ENCODE results near the gene ZXDA.
"Not testable (repeated sequence)": the region's sequence is repeated elsewhere in the genome, so short reads cannot be mapped to it uniquely, and the experiment has no call there.

Gene ZXDA

GRCh38 chrX:57910287-57910912, at the start of gene ZXDA:
Gene ZXDA (minus strand): TSS chrX:57910458. CDS start chrX:57910420, 38 bp downstream.
- DNase-seq (ENCODE audit: low spot score): not testable (repeated sequence)

GRCh38 chrX:57952320-57952678, 42.0 kb upstream of the ZXDA start:
- DNase-seq (ENCODE audit: low spot score): no peak

GRCh38 chrX:57951666-57952319, 41.5 kb upstream of the ZXDA start:
- no peak for DNase-seq (ENCODE audit: low spot score)

GRCh38 chrX:57933321-57933720, 23.1 kb upstream of the ZXDA start:
- no peak for DNase-seq (ENCODE audit: low spot score)

GRCh38 chrX:57932266-57932665, 22.0 kb upstream of the ZXDA start:
- no peak for DNase-seq (ENCODE audit: low spot score)

GRCh38 chrX:57930051-57930450, 19.8 kb upstream of the ZXDA start:
- no peak for DNase-seq (ENCODE audit: low spot score)

GRCh38 chrX:57929373-57929772, 19.1 kb upstream of the ZXDA start:
- no peak for DNase-seq (ENCODE audit: low spot score)

- no peak for DNase-seq (ENCODE audit: low spot score)
These were observed 15.5 kb upstream of the ZXDA start for GRCh38 chrX:57925806-57926205.

- DNase-seq (ENCODE audit: low spot score): no peak
These were observed 8.6 kb upstream of the ZXDA start for GRCh38 chrX:57918750-57919436.

GRCh38 chrX:57915680-57916079, 5.4 kb upstream of the ZXDA start:
- no peak for DNase-seq (ENCODE audit: low spot score)

GRCh38 chrX:57909595-57910286, 517 bp downstream of the ZXDA start:
- not testable (repeated sequence) for DNase-seq (ENCODE audit: low spot score)

GRCh38 chrX:57908972-57909594, 1.2 kb downstream of the ZXDA start:
- DNase-seq (ENCODE audit: low spot score): not testable (repeated sequence)

GRCh38 chrX:57906790-57907189, 3.5 kb downstream of the ZXDA start:
- no peak for DNase-seq (ENCODE audit: low spot score)

GRCh38 chrX:57905141-57905540, 5.1 kb downstream of the ZXDA start:
- DNase-seq (ENCODE audit: low spot score): no peak

GRCh38 chrX:57904176-57904880, 5.9 kb downstream of the ZXDA start:
- DNase-seq (ENCODE audit: low spot score): no peak

GRCh38 chrX:57902633-57903032, 7.6 kb downstream of the ZXDA start:
- no peak for DNase-seq (ENCODE audit: low spot score)

- no peak for DNase-seq (ENCODE audit: low spot score)
These were observed 8.8 kb downstream of the ZXDA start for GRCh38 chrX:57901466-57901865.

- DNase-seq (ENCODE audit: low spot score): no peak
These were observed 9.3 kb downstream of the ZXDA start for GRCh38 chrX:57900975-57901374.

GRCh38 chrX:57899906-57900305, 10.4 kb downstream of the ZXDA start:
- no peak for DNase-seq (ENCODE audit: low spot score)

GRCh38 chrX:57899064-57899463, 11.2 kb downstream of the ZXDA start:
- DNase-seq (ENCODE audit: low spot score): no peak

- DNase-seq (ENCODE audit: low spot score): no peak
These were observed 38.8 kb downstream of the ZXDA start for GRCh38 chrX:57871463-57871862.

Data from HuH-7.5 (cell line).